Measurements from ENCODE around the gene IL12RB1.

- no peak for TF ChIP-seq CTCF (IDR thresholded peaks at IDR 0.05)
- TF ChIP-seq POLR2A (IDR thresholded peaks at IDR 0.05), result no peak
Measured at GRCh38 chr19:18043676-18044075, 43.1 kb downstream of the IL12RB1 start.

Data from lower leg skin (tissue), 3 donors.